HepG2 (cell line): ENCODE data around the gene SLC25A11. TPM values are rescaled to one million over a fixed set of nuclear protein-coding genes. Genes with fewer than 3 reads are reported as not detected.
A peak's percentile ranks its signal among the peaks of the same experiment; 100 is the strongest.

ENCODE experiments used
- GABPA ChIP-seq, 2 experiments: IDR thresholded peaks; 2 replicates each; pipeline ENCODE4 v1.6.1; 2011 to 2016; ENCODE audit warnings: low read depth in 2 of 2, low read length in 1 of 2, missing biosample characterization in 1 of 2, missing genetic modification characterization in 1 of 2
- GLMP ChIP-seq: sonication (generic); formaldehyde crosslinking; IDR thresholded peaks from 2 replicates; pipeline ENCODE4 v1.9.0; 2021; ENCODE audit warnings: missing genetic modification reagents, mild to moderate bottlenecking, borderline replicate concordance
- HDAC6 ChIP-seq: fragments of 200-600 bp; sonication (generic); IDR thresholded peaks from 2 replicates; pipeline ENCODE4 v1.7.0; 2017; ENCODE audit warnings: mild to moderate bottlenecking, antibody characterized with exemption, low read length, low read depth
- KDM5B ChIP-seq: sonication (generic); formaldehyde crosslinking; IDR thresholded peaks from 2 replicates; pipeline ENCODE4 v1.4.0; 2020; ENCODE audit warnings: missing genetic modification reagents, mild to moderate bottlenecking, borderline replicate concordance
- MXI1 ChIP-seq: IDR thresholded peaks from 3 replicates; pipeline ENCODE4 v1.6.1; 2012; ENCODE audit warnings: low read depth, low read length, inconsistent platforms, borderline replicate concordance
- POLR2A ChIP-seq, 2 experiments: IDR thresholded peaks; 2 replicates each; pipeline ENCODE4 v1.6.1; 2011; ENCODE audit warnings: low read depth in 2 of 2, low read length in 2 of 2, mild to moderate bottlenecking in 1 of 2, moderate library complexity in 1 of 2; ENCODE audit not compliant: insufficient read depth in 1 of 2
- PPARG ChIP-seq: conservative IDR thresholded peaks from 2 replicates; pipeline ENCODE4 v1.6.1; 2016; ENCODE audit warnings: missing biosample characterization, missing genetic modification reagents
- RBFOX2 ChIP-seq: fragments of 200-400 bp; formaldehyde crosslinking; IDR thresholded peaks from 2 replicates; pipeline ENCODE4 v1.6.1; 2017; ENCODE audit warnings: low read depth, mild to moderate bottlenecking, low read length
- RNF2 ChIP-seq: fragments of 450-650 bp; conservative IDR thresholded peaks from 2 replicates; pipeline ENCODE4 v1.6.1; 2016; ENCODE audit warnings: low read depth
- SP4 ChIP-seq: sonication (generic); formaldehyde crosslinking; IDR thresholded peaks from 2 replicates; pipeline ENCODE4 v1.8.1; 2023; ENCODE audit warnings: mild to moderate bottlenecking, missing genetic modification reagents
- TFDP2 ChIP-seq: sonication (generic); formaldehyde crosslinking; IDR thresholded peaks from 2 replicates; pipeline ENCODE4 v1.4.0; 2020; ENCODE audit warnings: missing genetic modification reagents
- YEATS4 ChIP-seq: sonication (generic); formaldehyde crosslinking; IDR thresholded peaks from 2 replicates; pipeline ENCODE4 v1.4.0; 2020; ENCODE audit warnings: missing genetic modification reagents, borderline replicate concordance
- ZBTB10 ChIP-seq: sonication (generic); formaldehyde crosslinking; IDR thresholded peaks from 2 replicates; pipeline ENCODE4 v1.4.0; 2020; ENCODE audit warnings: missing genetic modification reagents, borderline replicate concordance
- ZIK1 ChIP-seq: sonication (generic); formaldehyde crosslinking; IDR thresholded peaks from 2 replicates; pipeline ENCODE4 v1.5.0; 2020; ENCODE audit warnings: mild to moderate bottlenecking, low read depth, missing genetic modification reagents, borderline replicate concordance
- ZMYM2 ChIP-seq: sonication (generic); formaldehyde crosslinking; IDR thresholded peaks from 2 replicates; pipeline ENCODE4 v1.8.0; 2022; ENCODE audit warnings: mild to moderate bottlenecking, missing genetic modification reagents
- ZNF446 ChIP-seq: sonication (generic); formaldehyde crosslinking; IDR thresholded peaks from 2 replicates; pipeline ENCODE4 v1.5.0; 2020; ENCODE audit warnings: mild to moderate bottlenecking, missing genetic modification reagents
- ZNF512B ChIP-seq: sonication (generic); formaldehyde crosslinking; IDR thresholded peaks from 2 replicates; pipeline ENCODE4 v1.5.1; 2020; ENCODE audit warnings: missing genetic modification reagents, mild to moderate bottlenecking, borderline replicate concordance
- ZNF597 ChIP-seq: sonication (generic); formaldehyde crosslinking; IDR thresholded peaks from 2 replicates; pipeline ENCODE4 v1.5.0; 2020; ENCODE audit warnings: missing genetic modification reagents
- polyA plus RNA-seq, 8 experiments: library from polyadenylated mRNA; depleted of rRNA in 3 of 8; stranded (reverse) in 7 of 8; unstranded in 1 of 8; fragments of >200 nt; fragmentation: Illumina TruSeq in 4 of 8; extraction: Trizol in 4 of 8; gene quantifications; 2 replicates each; pipeline versions ENCODE4 v1.2.1 to v1.2.3, GENCODE V29; 2011 to 2016; ENCODE audit warnings: low read depth in 4 of 8, missing spikeins in 1 of 8, mixed read lengths in 1 of 8; ENCODE audit not compliant: insufficient read depth in 1 of 8
- total RNA-seq, 5 experiments: library from RNA; depleted of rRNA; stranded (reverse); fragments of >200 nt; fragmentation: Illumina TruSeq; extraction: Trizol; gene quantifications; 2 replicates each; pipeline ENCODE4 v1.2.3, GENCODE V29; 2016; ENCODE audit warnings: low read depth in 1 of 5

The SLC25A11 gene
- total and polyA plus RNA-seq, 2 of the 13 experiments (the other 11 are each of a cell fraction or from before 2014, with no cell fraction given): 35.4 to 47.2 TPM

GRCh38 chr17:4949321-4950074 lies 9.7 kb upstream of the SLC25A11 start (continued):
- TF ChIP-seq ZBTB10 (CRISPR knock-in tag) (0 out of 2 replicates have a peak, but pooled peaks have one; percentile 24), SP4 (peak; percentile 38; the same call in 1 of the 2 replicates), HDAC6 (no peak), MXI1 (peak; percentile 67; the same call in 1 of the 3 replicates), YEATS4 (CRISPR knock-in tag) (peak; percentile 90), KDM5B (CRISPR knock-in tag) (peak; percentile 81; the same call in 1 of the 2 replicates), ZMYM2 (CRISPR knock-in tag) (0 out of 2 replicates have a peak, but pooled peaks have one; percentile 55), ZNF512B (CRISPR knock-in tag) (no peak), ZNF446 (CRISPR knock-in tag) (peak; percentile 28; the same call in 1 of the 2 replicates), ZNF597 (CRISPR knock-in tag) (no peak), PPARG (CRISPR knock-in tag) (peak; percentile 96), POLR2A (IDR thresholded peaks at IDR 0.05; ENCODE audit: insufficient read depth in 1 of 2, low read depth in 2 of 2, low read length in 2 of 2) (peak; percentile 35 to 45), RNF2 (peak; percentile 54; the same call in 1 of the 2 replicates), ZIK1 (CRISPR knock-in tag) (no peak), GABPA (IDR thresholded peaks at IDR 0.05; ENCODE audit: low read depth, low read length) (peak; percentile 22; the same call in 1 of the 2 replicates), GABPA (CRISPR knock-in tag; IDR thresholded peaks at IDR 0.05; ENCODE audit: low read depth) (0 out of 2 replicates have a peak, but pooled peaks have one; percentile 2), TFDP2 (CRISPR knock-in tag) (peak; percentile 82), RBFOX2 (peak; percentile 94), GLMP (CRISPR knock-in tag) (no peak)
